ENCODE results near the gene RFX4.

The RFX4 gene

GRCh38 chr12:106696071-106696470 is 113.3 kb downstream of the RFX4 start:
- TF ChIP-seq CTCF (IDR thresholded peaks at IDR 0.05; ENCODE audit: low read length, missing control alignments), result no peak

DNA sequence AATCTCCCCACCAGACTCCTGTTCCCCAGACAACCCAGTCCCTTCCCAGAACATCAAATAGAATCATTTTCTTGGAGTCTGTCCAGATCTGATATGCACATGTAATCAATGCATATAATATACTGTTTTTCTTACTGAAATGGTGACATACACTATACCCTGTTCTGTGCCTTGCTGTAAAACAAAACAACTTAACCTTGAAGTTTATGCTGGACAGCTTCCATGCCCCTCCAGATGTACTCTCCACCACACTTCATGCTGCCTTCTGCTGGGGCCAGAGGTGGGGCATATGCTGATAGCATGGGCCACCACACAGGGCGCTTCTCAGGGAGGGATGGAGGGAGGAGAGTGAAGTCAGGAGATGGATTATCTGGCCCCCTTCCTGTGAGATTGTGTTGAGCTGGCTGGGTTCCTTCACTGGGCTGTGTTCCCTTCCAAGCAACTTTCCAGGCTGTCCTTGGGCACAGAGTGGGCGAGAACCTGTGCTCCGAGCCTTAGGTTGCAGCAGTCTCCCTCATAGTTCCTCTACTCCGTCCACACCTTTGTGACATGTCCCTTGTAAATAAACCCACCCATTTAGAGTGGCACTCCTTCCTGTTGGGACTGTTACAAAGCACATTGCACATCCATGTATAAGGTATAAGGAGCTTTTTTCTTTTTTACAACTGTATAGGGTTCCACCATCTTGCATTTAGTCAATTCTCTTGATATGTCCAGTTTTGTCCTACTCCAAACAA is 114.0 kb downstream of the RFX4 start:
- no peak overlapping the region for H3K4me3 ChIP-seq (replicated peaks; ENCODE audit: low read depth, low read length)
- no peak for TF ChIP-seq CTCF (IDR thresholded peaks at IDR 0.05; ENCODE audit: low read length, missing control alignments)
- no peak for DNase-seq (ENCODE audit: low read depth)

More at GRCh38 chr12:106696071-106696470, 113.3 kb downstream of the RFX4 start:
- no peak for DNase-seq (ENCODE audit: low read depth)
- H3K4me3 ChIP-seq (replicated peaks; ENCODE audit: low read depth, low read length), result no peak overlapping the region

- TF ChIP-seq CTCF (IDR thresholded peaks at IDR 0.05; ENCODE audit: low read length, missing control alignments), result no peak
- DNase-seq (ENCODE audit: low read depth), result no peak
- no peak overlapping the region for H3K4me3 ChIP-seq (replicated peaks; ENCODE audit: low read depth, low read length)
Observed at GRCh38 chr12:106704081-106704480, 121.3 kb downstream of the RFX4 start.

DNA sequence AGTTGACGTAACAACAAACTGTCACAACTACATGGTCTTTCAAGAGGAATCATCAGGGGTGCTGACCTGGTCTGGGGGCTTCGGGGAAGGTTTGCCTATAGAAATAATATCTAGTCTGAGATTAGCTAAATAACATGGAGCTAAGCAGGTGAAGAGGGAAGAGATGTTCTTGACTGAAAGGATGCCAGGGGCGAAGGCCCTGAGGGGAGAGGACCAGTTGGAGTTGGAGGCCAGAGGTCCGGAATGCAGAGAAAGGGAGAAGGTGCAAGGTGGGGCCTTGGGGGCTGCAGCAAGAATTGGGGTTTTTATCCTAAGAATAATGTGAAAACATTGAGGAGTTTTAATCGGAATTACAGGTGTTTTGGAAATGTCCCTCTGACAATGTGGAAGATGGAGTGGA is 123.2 kb downstream of the RFX4 start:
- no peak for TF ChIP-seq CTCF (IDR thresholded peaks at IDR 0.05; ENCODE audit: low read length, missing control alignments)
- no peak overlapping the region for H3K4me3 ChIP-seq (replicated peaks; ENCODE audit: low read depth, low read length)
- no peak for DNase-seq (ENCODE audit: low read depth)

DNA sequence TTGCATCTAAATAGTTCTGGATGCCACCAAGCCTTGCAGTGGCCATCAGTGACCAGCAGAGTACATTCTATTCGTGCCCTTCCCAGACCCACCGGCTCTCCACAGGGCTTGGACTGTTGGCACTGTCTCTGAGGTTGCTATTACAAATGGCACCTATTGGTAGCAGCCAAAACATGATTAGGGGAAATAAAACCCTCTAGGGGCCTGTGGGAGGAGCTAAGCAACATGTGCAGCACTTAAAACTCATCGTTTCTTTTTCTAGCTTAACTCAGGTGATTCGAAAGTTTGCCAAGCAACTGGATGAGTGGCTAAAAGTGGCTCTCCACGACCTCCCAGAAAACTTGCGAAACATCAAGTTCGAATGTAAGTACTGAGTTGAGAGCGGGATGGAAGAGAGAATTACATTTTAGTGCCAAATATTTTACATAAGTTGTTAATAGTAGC is 126.3 kb downstream of the RFX4 start:
- H3K4me3 ChIP-seq (replicated peaks; ENCODE audit: low read depth, low read length), result no peak overlapping the region
- TF ChIP-seq CTCF (IDR thresholded peaks at IDR 0.05; ENCODE audit: low read length, missing control alignments), result no peak
- no peak for DNase-seq (ENCODE audit: low read depth)

DNA sequence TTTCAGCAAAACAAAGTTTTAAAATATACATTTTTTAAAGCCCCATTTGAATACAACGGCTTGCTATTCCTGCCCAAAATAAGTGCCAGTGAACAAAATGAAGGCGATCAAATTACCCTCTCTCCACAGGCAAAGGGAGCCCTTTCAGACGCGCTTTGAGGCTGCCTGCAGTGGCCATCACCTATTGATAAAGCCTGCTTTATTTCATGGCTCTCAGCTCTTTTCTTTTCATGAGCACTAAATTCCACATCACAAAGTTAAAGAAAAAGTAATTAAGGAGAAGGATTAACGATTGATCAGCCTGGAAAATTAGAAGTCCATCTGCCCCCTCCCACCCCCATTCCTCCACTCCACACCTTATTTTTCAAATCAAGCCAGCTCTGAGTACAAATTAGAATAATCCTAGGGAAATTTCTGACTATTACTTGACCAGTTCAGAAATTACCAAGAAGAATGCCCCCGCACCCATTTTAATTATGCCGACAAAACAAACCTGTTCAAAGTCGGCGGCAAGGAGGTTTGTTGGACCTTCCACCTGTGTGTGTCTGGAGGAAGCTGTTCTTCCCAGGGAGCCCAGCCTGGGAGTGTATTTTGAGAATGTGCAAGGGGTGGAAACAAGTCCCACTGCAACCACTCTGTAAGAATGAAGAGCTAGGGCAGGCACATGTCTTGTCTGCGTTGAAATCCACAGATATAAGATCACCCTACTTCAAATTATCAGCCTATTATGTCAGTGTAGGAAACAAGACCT is 127.5 kb downstream of the RFX4 start:
- H3K4me3 ChIP-seq (replicated peaks; ENCODE audit: low read depth, low read length), result no peak overlapping the region
- no peak for DNase-seq (ENCODE audit: low read depth)
- TF ChIP-seq CTCF (IDR thresholded peaks at IDR 0.05; ENCODE audit: low read length, missing control alignments), result no peak
